ENCODE measurements around the gene LARP7. TPM values are rescaled to one million over a fixed set of nuclear protein-coding genes. Genes with fewer than 3 reads are reported as not detected.
"Not testable (repeated sequence)": the region's sequence is repeated elsewhere in the genome, so short reads cannot be mapped to it uniquely, and the experiment has no call there.

The LARP7 gene
- total RNA-seq, 1 experiment from 2014 or later = 50.0 TPM

GRCh38 chr4:112648263-112649054, 11.5 kb downstream of the LARP7 start:
- DNase-seq (ENCODE audit: low spot score) = no peak
- in situ Hi-C loops (cut with HindIII; ENCODE audit: low sequenced_read_pairs) = no loop called here

DNA sequence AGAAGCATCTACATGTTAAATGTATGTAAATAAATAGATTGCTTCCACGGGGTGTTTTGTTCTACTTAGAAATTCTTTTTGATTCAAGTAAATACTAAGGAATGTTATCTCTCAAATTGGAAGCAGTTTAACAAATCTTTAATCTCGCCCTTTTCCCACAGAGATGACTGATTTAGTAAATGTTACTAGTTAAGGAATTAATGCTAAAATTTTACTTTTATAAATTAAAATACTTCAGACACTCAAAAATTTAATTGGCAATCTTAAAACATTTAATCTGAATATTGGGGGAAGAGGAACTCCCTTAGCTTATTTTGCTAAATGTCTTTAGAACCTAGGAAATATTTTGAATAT, 12.1 kb downstream of the LARP7 start:
- in situ Hi-C loops (cut with HindIII; ENCODE audit: low sequenced_read_pairs) = no loop called here
- no peak for DNase-seq (ENCODE audit: low spot score)

DNA sequence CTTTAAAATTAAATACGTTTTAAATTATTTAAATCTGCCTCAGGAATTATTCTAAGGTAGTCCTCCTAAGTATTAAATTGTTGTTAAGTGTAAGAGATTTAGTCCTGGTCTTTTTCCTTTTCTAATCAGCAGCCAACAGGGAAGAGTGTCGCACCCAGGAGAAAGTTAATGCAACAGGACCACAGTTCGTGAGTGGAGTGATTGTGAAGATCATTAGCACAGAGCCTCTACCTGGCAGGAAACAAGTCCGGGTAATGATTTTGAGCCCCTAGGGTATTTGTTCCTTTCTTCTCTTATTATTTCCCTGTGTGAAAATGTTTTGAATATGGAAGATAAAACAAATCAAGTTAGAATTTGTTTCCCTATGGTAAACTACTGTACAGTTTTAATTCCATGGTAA, 13.4 kb downstream of the LARP7 start:
- in situ Hi-C loops (cut with HindIII; ENCODE audit: low sequenced_read_pairs) = no loop called here
- DNase-seq (ENCODE audit: low spot score) = no peak

GRCh38 chr4:112651641-112652040, 14.7 kb downstream of the LARP7 start:
- in situ Hi-C loops (cut with HindIII; ENCODE audit: low sequenced_read_pairs) = no loop called here
- DNase-seq (ENCODE audit: low spot score) = no peak

- in situ Hi-C loops (cut with HindIII; ENCODE audit: low sequenced_read_pairs) = no loop called here
- DNase-seq (ENCODE audit: low spot score) = no peak
These were observed 15.3 kb downstream of the LARP7 start for GRCh38 chr4:112652216-112652615.

GRCh38 chr4:112655270-112655669, 18.3 kb downstream of the LARP7 start:
- in situ Hi-C loops (cut with HindIII; ENCODE audit: low sequenced_read_pairs) = no loop called here
- no peak for DNase-seq (ENCODE audit: low spot score)

- DNase-seq (ENCODE audit: low spot score); in situ Hi-C loops (cut with HindIII; ENCODE audit: low sequenced_read_pairs): not testable (repeated sequence)
These were observed 19.2 kb downstream of the LARP7 start for GRCh38 chr4:112656115-112656514.

DNA sequence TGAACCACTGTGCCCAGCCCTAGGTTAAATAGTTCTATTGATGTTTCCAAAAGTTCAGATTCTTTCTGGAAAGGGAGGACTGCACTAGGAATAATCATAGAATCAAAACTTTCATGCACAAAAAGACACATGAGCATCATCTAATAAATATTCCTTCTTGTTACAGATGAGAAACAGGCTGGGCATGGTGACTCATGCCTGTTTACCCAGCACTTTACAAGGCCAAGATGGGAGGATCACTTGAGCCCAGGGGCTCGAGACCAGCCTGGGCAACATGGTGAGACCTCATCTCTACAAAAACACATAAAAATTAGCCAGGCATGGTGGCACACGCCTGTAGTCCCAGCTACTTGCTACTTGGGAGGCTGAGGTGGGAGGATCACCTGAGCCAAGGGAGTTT, 27.7 kb downstream of the LARP7 start:
- in situ Hi-C loops (cut with HindIII; ENCODE audit: low sequenced_read_pairs) = no loop called here
- no peak for DNase-seq (ENCODE audit: low spot score)

DNA sequence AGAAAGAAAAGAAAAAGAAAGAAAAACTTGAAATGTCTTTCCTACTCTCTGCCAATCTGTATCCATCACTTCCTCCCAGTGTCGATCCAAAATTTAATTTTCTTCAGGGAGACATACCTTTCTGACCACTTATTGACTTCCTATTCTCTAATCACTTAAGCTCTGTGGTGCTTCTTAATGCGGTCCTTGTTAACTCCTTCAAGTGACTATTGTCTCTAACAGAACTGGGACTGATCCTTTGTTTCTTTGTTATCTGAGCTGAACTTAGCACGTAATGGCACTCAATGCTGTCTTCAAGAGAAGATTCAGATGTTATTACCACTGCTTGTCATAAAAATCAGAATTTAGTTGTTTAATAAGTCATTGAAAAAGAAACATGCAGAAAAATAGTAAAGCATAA, 31.2 kb downstream of the LARP7 start:
- no peak for DNase-seq (ENCODE audit: low spot score)
- in situ Hi-C loops (cut with HindIII; ENCODE audit: low sequenced_read_pairs) = no loop called here

DNA sequence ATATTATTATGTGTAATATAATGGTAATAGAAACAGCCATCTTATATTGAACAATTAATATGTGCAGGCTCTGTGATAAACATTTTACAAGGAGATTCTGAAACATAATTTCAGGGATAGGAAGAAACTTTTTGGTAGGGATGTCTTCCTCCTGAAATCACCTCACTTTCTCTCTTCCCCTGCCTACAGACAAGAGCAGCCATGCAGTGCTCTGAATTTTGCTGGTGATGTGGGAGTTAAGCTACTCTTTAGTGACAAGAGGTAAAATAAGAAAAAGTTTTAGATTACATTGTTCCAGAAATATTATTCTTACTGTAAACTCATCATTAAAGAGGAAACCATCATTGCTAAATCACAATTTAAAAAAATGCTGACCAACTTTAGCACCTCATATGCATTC, 36.1 kb downstream of the LARP7 start:
- in situ Hi-C loops (cut with HindIII; ENCODE audit: low sequenced_read_pairs) = no loop called here

DNA sequence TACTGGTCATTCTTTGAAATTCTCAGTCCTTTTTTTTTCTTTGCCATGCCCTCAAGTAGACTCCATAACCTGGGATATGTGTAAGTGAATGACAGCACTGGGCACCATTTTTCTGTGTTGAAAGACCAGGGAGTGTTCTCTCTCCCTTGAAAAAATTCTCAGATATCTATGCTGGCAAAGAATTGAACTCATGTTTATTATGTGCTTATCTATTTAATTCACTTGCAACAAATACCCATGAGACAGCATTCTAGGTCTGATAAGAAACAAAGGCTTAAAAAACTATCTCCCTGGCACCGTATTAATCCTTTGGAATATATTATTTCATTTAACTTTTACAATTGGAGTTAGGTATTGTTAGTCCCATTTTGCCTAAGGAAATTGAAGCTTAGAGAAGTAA, 36.7 kb downstream of the LARP7 start:
- DNase-seq (ENCODE audit: low spot score) = no peak
- in situ Hi-C loops (cut with HindIII; ENCODE audit: low sequenced_read_pairs) = no loop called here

More for the DNA sequence above, 36.1 kb downstream of the LARP7 start:
- no peak for DNase-seq (ENCODE audit: low spot score)

DNA sequence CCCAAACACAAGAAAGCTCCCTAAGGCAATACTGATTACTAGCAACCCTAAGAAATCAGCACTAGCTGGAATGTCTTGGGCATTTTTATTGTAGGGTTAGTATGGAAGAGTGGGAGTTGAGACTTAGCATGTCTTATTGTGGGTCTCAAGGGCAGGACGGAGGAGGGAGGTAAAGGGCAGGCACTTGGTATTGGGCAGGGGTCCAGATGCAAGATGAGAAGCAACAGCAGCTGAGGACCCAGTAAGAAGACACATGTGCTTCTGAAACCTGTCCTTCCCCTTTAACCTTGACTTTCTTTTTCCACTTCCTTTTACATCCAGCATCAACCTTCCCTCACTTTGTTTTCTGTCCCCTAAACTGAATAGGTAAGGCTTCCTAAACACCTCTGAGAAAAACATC, 37.4 kb downstream of the LARP7 start:
- in situ Hi-C loops (cut with HindIII; ENCODE audit: low sequenced_read_pairs) = no loop called here
- no peak for DNase-seq (ENCODE audit: low spot score)

DNA sequence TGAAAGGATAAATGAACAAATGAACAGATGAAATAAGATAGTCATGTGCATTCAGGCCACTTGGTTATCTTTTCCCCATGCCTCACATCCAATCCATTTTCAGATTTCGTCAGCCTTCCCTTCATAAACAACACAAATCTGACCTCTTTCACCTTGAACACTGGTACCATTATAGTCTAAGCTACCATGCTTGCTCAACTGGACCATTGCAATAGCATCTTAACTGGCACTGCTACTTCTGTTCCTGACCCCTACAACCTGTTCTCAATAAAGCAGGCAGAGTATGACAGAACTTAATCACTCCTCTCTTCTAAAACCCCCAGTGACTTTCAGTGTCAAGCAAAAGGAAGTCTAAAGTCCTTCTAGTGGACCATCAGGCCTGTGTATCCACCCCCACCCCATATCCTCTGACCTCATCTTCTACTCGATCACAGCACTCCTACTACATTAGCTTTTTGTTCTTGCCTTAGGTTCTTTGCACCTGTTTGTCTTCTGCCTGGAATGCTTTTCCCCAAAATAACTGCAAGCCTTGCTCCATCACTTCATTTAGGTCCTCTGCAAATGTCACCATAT, 40.7 kb downstream of the LARP7 start:
- in situ Hi-C loops (cut with HindIII; ENCODE audit: low sequenced_read_pairs) = no loop called here
- no peak for DNase-seq (ENCODE audit: low spot score)

DNA sequence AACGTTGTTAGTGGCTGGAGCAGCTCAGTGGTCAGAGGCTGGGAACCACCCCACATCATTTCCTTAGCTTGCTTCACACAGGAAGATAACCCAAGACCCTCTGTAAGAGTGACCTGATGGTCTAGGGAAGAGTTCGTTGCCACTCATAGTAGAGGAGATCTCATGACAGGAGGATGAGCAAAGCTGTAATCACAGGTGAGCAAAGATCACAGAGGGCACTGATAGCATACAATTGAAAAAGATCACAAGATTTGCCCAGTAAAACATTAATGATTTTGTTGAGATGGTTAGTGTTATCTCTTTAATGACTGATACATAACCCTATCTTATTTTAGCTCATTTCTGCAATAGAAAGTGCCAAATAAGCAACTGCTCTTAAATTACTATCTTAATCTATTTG, 44.1 kb downstream of the LARP7 start:
- in situ Hi-C loops (cut with HindIII; ENCODE audit: low sequenced_read_pairs) = no loop called here
- DNase-seq (ENCODE audit: low spot score) = no peak

DNA sequence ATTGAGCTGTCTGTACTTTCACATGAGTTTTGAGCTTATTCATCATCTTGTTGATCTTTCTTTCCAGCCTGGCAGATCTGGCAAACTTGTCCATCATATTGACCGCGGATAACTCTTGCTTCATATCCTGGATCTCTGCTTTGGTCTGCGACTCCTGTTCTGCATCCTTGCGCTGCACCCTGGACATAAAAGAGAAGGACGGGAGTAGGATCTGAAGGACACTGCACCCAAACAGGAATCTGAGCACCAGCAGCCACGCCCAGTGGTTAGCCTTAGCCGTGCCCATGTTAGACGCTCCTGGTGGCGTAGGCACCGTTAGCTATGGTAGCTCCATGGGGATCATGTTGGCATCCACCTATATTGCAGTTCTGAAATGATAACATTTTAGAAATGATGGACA, 56.6 kb downstream of the LARP7 start:
- in situ Hi-C loops (cut with HindIII; ENCODE audit: low sequenced_read_pairs) = no loop called here
- DNase-seq (ENCODE audit: low spot score) = no peak

GRCh38 chr4:112700679-112701078, 63.7 kb downstream of the LARP7 start:
- in situ Hi-C loops (cut with HindIII; ENCODE audit: low sequenced_read_pairs) = no loop called here
- DNase-seq (ENCODE audit: low spot score) = no peak

- in situ Hi-C loops (cut with HindIII; ENCODE audit: low sequenced_read_pairs) = no loop called here
These were observed 65.9 kb downstream of the LARP7 start for GRCh38 chr4:112702892-112703291.

DNA sequence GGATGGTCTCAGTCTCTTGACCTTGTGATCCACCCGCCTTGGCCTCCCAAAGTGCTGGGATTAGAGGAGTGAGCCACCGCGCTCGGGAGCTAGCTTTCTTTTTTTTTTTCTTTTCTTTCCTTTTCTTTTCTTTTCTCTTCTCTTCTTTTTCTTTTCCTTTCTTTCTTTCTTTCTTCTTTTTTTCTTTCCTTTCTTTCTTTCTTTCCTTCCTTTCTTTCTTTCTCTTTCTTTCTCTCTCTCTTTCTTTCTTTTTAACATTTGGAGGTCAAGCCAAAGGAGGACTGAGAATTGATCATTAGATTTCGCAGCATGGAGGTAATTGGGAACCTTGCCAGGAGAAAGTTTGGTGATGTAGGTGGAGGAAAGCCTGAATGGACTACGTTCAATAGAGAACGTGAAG, 67.4 kb downstream of the LARP7 start:
- in situ Hi-C loops (cut with HindIII; ENCODE audit: low sequenced_read_pairs) = no loop called here
- DNase-seq (ENCODE audit: low spot score) = no peak

More at GRCh38 chr4:112702892-112703291, 65.9 kb downstream of the LARP7 start:
- no peak for DNase-seq (ENCODE audit: low spot score)

GRCh38 chr4:112704991-112705845, 68.3 kb downstream of the LARP7 start:
- in situ Hi-C loops (cut with HindIII; ENCODE audit: low sequenced_read_pairs) = no loop called here
- DNase-seq (ENCODE audit: low spot score) = peak; percentile 67
